Activated CD4-positive, alpha-beta T cell treated with anti-CD3 and anti-CD28 coated beads, Interleukin-2, amount 10 ng/mL, durations not matched to agents 24 days and 14 days (primary cell): Measurements from ENCODE around the gene SERPINB6. TPM values are rescaled to one million over a fixed set of nuclear protein-coding genes. Genes with fewer than 3 reads are reported as not detected.
"Not testable (repeated sequence)": the region's sequence is repeated elsewhere in the genome, so short reads cannot be mapped to it uniquely, and the experiment has no call there.

Experiments
- DNase-seq: peaks from one replicate; pipeline ENCODE4 v3.0.0; 2022
- H3K27ac Mint-ChIP-seq: one replicate; pipeline ENCODE4 v1.8.0; 2022; ENCODE audit warnings: mild to moderate bottlenecking, mixed read lengths
- H3K27me3 Mint-ChIP-seq: one replicate; pipeline ENCODE4 v1.8.0; 2022; ENCODE audit warnings: mixed read lengths
- H3K36me3 Mint-ChIP-seq: one replicate; pipeline ENCODE4 v1.8.0; 2022; ENCODE audit warnings: low read depth, mild to moderate bottlenecking, mixed read lengths
- H3K4me1 Mint-ChIP-seq: one replicate; pipeline ENCODE4 v1.8.0; 2021; ENCODE audit warnings: mixed read lengths
- H3K4me3 Mint-ChIP-seq: one replicate; pipeline ENCODE4 v1.8.0; 2022; ENCODE audit warnings: mild to moderate bottlenecking, moderate library complexity, mixed read lengths
- H3K9me3 Mint-ChIP-seq: one replicate; pipeline ENCODE4 v1.8.0; 2021; ENCODE audit warnings: mixed read lengths
- intact Hi-C: fragments of 100-400 bp; cut with micrococcal nuclease; formaldehyde crosslinking; loops from one replicate; pipeline ENCODE4 v1.15.1; 2023
- total RNA-seq: library from RNA; stranded (reverse); gene quantifications from 2 replicates; pipeline ENCODE4 v1.2.3, GENCODE V29; 2022

SERPINB6 gene
- total RNA-seq, 1 donor from 2014 or later = 33.1 TPM

- peaks cover 5% of the 10 kb centered on the region for H3K4me1 Mint-ChIP-seq
- H3K9me3 Mint-ChIP-seq = peaks cover 1% of the 10 kb centered on the region
- H3K4me3 Mint-ChIP-seq = no peak overlapping the region
- intact Hi-C loops = no loop called here
- no peaks in the 10 kb centered on the region for H3K36me3 Mint-ChIP-seq
- H3K27ac Mint-ChIP-seq = no peak overlapping the region
- DNase-seq = no peak
- peaks cover 47% of the 10 kb centered on the region for H3K27me3 Mint-ChIP-seq
Measured at GRCh38 chr6:2977799-2978590, 6.6 kb upstream of the SERPINB6 start.

- no peak overlapping the region for H3K4me3 Mint-ChIP-seq
- H3K36me3 Mint-ChIP-seq = no peaks in the 10 kb centered on the region
- peaks cover 6% of the 10 kb centered on the region for H3K9me3 Mint-ChIP-seq
- H3K27ac Mint-ChIP-seq = no peak overlapping the region
- peaks cover 5% of the 10 kb centered on the region for H3K4me1 Mint-ChIP-seq
- peaks cover 51% of the 10 kb centered on the region for H3K27me3 Mint-ChIP-seq
- intact Hi-C loops = no loop called here
- no peak for DNase-seq
Measured at GRCh38 chr6:2977290-2977689, 5.9 kb upstream of the SERPINB6 start.

- Mint-ChIP-seq H3K4me1 (peaks cover 9% of the 10 kb centered on the region), H3K27me3 (peaks cover 52% of the 10 kb centered on the region), H3K4me3 (no peak overlapping the region), H3K36me3 (no peaks in the 10 kb centered on the region), H3K9me3 (peaks cover 6% of the 10 kb centered on the region), H3K27ac (no peak overlapping the region)
- intact Hi-C loops = no loop called here
- DNase-seq = no peak
Measured at GRCh38 chr6:2976571-2977085, 5.3 kb upstream of the SERPINB6 start.

GRCh38 chr6:2976060-2976459 is 4.7 kb upstream of the SERPINB6 start:
- Mint-ChIP-seq H3K9me3 (peaks cover 6% of the 10 kb centered on the region), H3K36me3 (no peaks in the 10 kb centered on the region), H3K4me1 (peaks cover 8% of the 10 kb centered on the region), H3K4me3 (no peak overlapping the region), H3K27me3 (peaks cover 48% of the 10 kb centered on the region), H3K27ac (no peak overlapping the region)
- no peak for DNase-seq
- intact Hi-C loops = no loop called here

- peaks cover 6% of the 10 kb centered on the region for H3K9me3 Mint-ChIP-seq
- intact Hi-C loops = no loop called here
- H3K4me1 Mint-ChIP-seq = peaks cover 11% of the 10 kb centered on the region
- no peak for DNase-seq
- no peak overlapping the region for H3K27ac Mint-ChIP-seq
- no peak overlapping the region for H3K4me3 Mint-ChIP-seq
- peaks cover 49% of the 10 kb centered on the region for H3K27me3 Mint-ChIP-seq
- no peaks in the 10 kb centered on the region for H3K36me3 Mint-ChIP-seq
Measured at GRCh38 chr6:2973676-2974075, 2.3 kb upstream of the SERPINB6 start.

- intact Hi-C loops, H3K27ac Mint-ChIP-seq, H3K9me3 Mint-ChIP-seq, H3K36me3 Mint-ChIP-seq, DNase-seq, H3K4me3 Mint-ChIP-seq: not testable (repeated sequence)
- H3K27me3 Mint-ChIP-seq = peaks cover 50% of the 10 kb centered on the region
- peaks cover 11% of the 10 kb centered on the region for H3K4me1 Mint-ChIP-seq
Measured at GRCh38 chr6:2973180-2973579, 1.8 kb upstream of the SERPINB6 start.

- Mint-ChIP-seq H3K4me1 (peaks cover 11% of the 10 kb centered on the region), H3K27me3 (peaks cover 51% of the 10 kb centered on the region), H3K4me3 (peak overlapping the region; percentile 33)
- DNase-seq, H3K27ac Mint-ChIP-seq, intact Hi-C loops, H3K36me3 Mint-ChIP-seq, H3K9me3 Mint-ChIP-seq: not testable (repeated sequence)
Measured at GRCh38 chr6:2972685-2973084, 1.3 kb upstream of the SERPINB6 start.

GRCh38 chr6:2972219-2972487 is 786 bp upstream of the SERPINB6 start:
- H3K9me3 Mint-ChIP-seq, DNase-seq, intact Hi-C loops, H3K36me3 Mint-ChIP-seq: not testable (repeated sequence)
- Mint-ChIP-seq H3K4me3 (peak overlapping the region; percentile 79), H3K27ac (peak overlapping the region; percentile 74), H3K4me1 (peaks cover 11% of the 10 kb centered on the region), H3K27me3 (peaks cover 51% of the 10 kb centered on the region)

GRCh38 chr6:2970753-2971419 is 481 bp downstream of the SERPINB6 start:
- intact Hi-C loops = loop anchor here (1.0 kb wide), 2 partner anchors 17 to 31 kb away; no protein-coding TSS in a partner anchor

GRCh38 chr6:2970034-2970685 is 1.2 kb downstream of the SERPINB6 start:
- Mint-ChIP-seq H3K9me3 (peaks cover 6% of the 10 kb centered on the region), H3K36me3 (no peaks in the 10 kb centered on the region), H3K4me3 (peak overlapping the region; percentile 87), H3K27ac (peak overlapping the region; percentile 31), H3K27me3 (peaks cover 48% of the 10 kb centered on the region), H3K4me1 (peaks cover 9% of the 10 kb centered on the region)
- intact Hi-C loops = loop anchor here (1.0 kb wide), 1 partner anchor 30 kb away; no protein-coding TSS in a partner anchor
- DNase-seq = no peak

More at GRCh38 chr6:2970753-2971419, 481 bp downstream of the SERPINB6 start:
- H3K4me1 Mint-ChIP-seq = peaks cover 9% of the 10 kb centered on the region
- peak overlapping the region; percentile 85 for H3K27ac Mint-ChIP-seq
- H3K27me3 Mint-ChIP-seq = peaks cover 51% of the 10 kb centered on the region
- H3K36me3 Mint-ChIP-seq = no peaks in the 10 kb centered on the region
- H3K9me3 Mint-ChIP-seq = peaks cover 6% of the 10 kb centered on the region
- DNase-seq = peak; percentile 86
- H3K4me3 Mint-ChIP-seq = peak overlapping the region; percentile 87

GRCh38 chr6:2969549-2969948 is 1.8 kb downstream of the SERPINB6 start:
- Mint-ChIP-seq H3K9me3 (peaks cover 6% of the 10 kb centered on the region), H3K27ac (no peak overlapping the region), H3K4me3 (peak overlapping the region; percentile 66), H3K36me3 (no peaks in the 10 kb centered on the region), H3K27me3 (peaks cover 49% of the 10 kb centered on the region), H3K4me1 (peaks cover 9% of the 10 kb centered on the region)
- no peak for DNase-seq
- intact Hi-C loops = no loop called here

- Mint-ChIP-seq H3K27me3 (peaks cover 43% of the 10 kb centered on the region), H3K4me1 (peaks cover 9% of the 10 kb centered on the region), H3K36me3 (no peaks in the 10 kb centered on the region), H3K4me3 (no peak overlapping the region), H3K9me3 (peaks cover 6% of the 10 kb centered on the region), H3K27ac (no peak overlapping the region)
- intact Hi-C loops = no loop called here
- DNase-seq = no peak
Measured at GRCh38 chr6:2968600-2969135, 2.7 kb downstream of the SERPINB6 start.

- Mint-ChIP-seq H3K27ac (no peak overlapping the region), H3K4me3 (no peak overlapping the region), H3K9me3 (peaks cover 4% of the 10 kb centered on the region), H3K4me1 (peaks cover 9% of the 10 kb centered on the region), H3K27me3 (peaks cover 42% of the 10 kb centered on the region), H3K36me3 (no peaks in the 10 kb centered on the region)
- intact Hi-C loops = no loop called here
- DNase-seq = no peak
Measured at GRCh38 chr6:2967936-2968335, 3.4 kb downstream of the SERPINB6 start.

GRCh38 chr6:2966347-2966746 is 5.0 kb downstream of the SERPINB6 start:
- peaks cover 32% of the 10 kb centered on the region for H3K27me3 Mint-ChIP-seq
- peaks cover 2% of the 10 kb centered on the region for H3K4me1 Mint-ChIP-seq
- no peak for DNase-seq
- H3K9me3 Mint-ChIP-seq = no peaks in the 10 kb centered on the region
- no peaks in the 10 kb centered on the region for H3K36me3 Mint-ChIP-seq
- intact Hi-C loops = no loop called here
- no peak overlapping the region for H3K27ac Mint-ChIP-seq
- H3K4me3 Mint-ChIP-seq = no peak overlapping the region
